K562 (cell line): ENCODE measurements around the gene PROKR1. TPM values are rescaled to one million over a fixed set of nuclear protein-coding genes. Genes with fewer than 3 reads are reported as not detected.

Source experiments
- E2F8 ChIP-seq: fragments of 450-650 bp; IDR thresholded peaks from 2 replicates; pipeline ENCODE4 v1.7.1; 2018; ENCODE audit warnings: mild to moderate bottlenecking, low read depth; ENCODE audit not compliant: partially characterized antibody
- ERF ChIP-seq: fragments of 450-650 bp; formaldehyde crosslinking; IDR thresholded peaks from 2 replicates; pipeline ENCODE4 v1.4.0; 2020; ENCODE audit warnings: mild to moderate bottlenecking, mixed read lengths
- ESRRB ChIP-seq: fragments of 250-450 bp; sonication (Bioruptor Pico); IDR thresholded peaks from 2 replicates; pipeline ENCODE4 v1.5.0; 2020; ENCODE audit warnings: mild to moderate bottlenecking, moderate library complexity, borderline replicate concordance
- ETV6 ChIP-seq, 3 experiments: fragments of 150-350 bp in 1 of 3; sonication (generic) in 1 of 3; formaldehyde crosslinking in 1 of 3; IDR thresholded peaks; 2 replicates each; pipeline versions ENCODE4 v1.6.1 to v1.8.0; 2014 to 2022; ENCODE audit warnings: borderline replicate concordance in 2 of 3, low read depth in 2 of 3, antibody characterized with exemption in 1 of 3, low read length in 1 of 3, mild to moderate bottlenecking in 1 of 3, missing genetic modification reagents in 1 of 3
- HDAC8 ChIP-seq: fragments of 450-650 bp; IDR thresholded peaks from 2 replicates; pipeline ENCODE4 v1.6.1; 2016; ENCODE audit warnings: mild to moderate bottlenecking, missing genetic modification characterization, moderate library complexity, missing compliant biosample characterization
- IRF9 ChIP-seq: fragments of 450-650 bp; IDR thresholded peaks from 2 replicates; pipeline ENCODE4 v1.6.1; 2016; ENCODE audit warnings: missing biosample characterization, missing genetic modification characterization
- RAD21 ChIP-seq, 2 experiments: fragments of 250-450 bp in 1 of 2; fragments of 450-650 bp in 1 of 2; sonication (Bioruptor Pico) in 1 of 2; formaldehyde crosslinking in 1 of 2; IDR thresholded peaks in 1 of 2; conservative IDR thresholded peaks in 1 of 2; 2 replicates each; pipeline versions ENCODE4 v1.4.0 to v1.8.0; 2020 to 2022; ENCODE audit warnings: mild to moderate bottlenecking in 2 of 2, moderate library complexity in 1 of 2
- RFX5 ChIP-seq: IDR thresholded peaks from 2 replicates; pipeline ENCODE4 v1.6.1; 2011; ENCODE audit warnings: low read depth, mild to moderate bottlenecking, improper control_type of control experiment, low read length
- SREBF1 ChIP-seq: fragments of 150-350 bp; IDR thresholded peaks from 2 replicates; pipeline ENCODE4 v1.6.1; 2014; ENCODE audit warnings: antibody characterized with exemption, low read depth, low read length, borderline replicate concordance
- THAP12 ChIP-seq: fragments of 250-450 bp; sonication (Bioruptor Pico); IDR thresholded peaks from 2 replicates; pipeline ENCODE4 v1.9.0; 2021; ENCODE audit warnings: mild to moderate bottlenecking, inconsistent platforms
- ZBTB17 ChIP-seq: fragments of 450-650 bp; formaldehyde crosslinking; IDR thresholded peaks from 2 replicates; pipeline ENCODE4 v1.4.0; 2020; ENCODE audit warnings: mild to moderate bottlenecking
- ZNF274 ChIP-seq: IDR thresholded peaks from 2 replicates; pipeline ENCODE4 v1.6.1; 2011; ENCODE audit warnings: low read depth, mild to moderate bottlenecking, low read length, moderate library complexity, borderline replicate concordance
- ZNF311 ChIP-seq: fragments of 250-450 bp; sonication (Bioruptor Pico); IDR thresholded peaks from 2 replicates; pipeline ENCODE4 v1.4.0; 2020; ENCODE audit warnings: mild to moderate bottlenecking, moderate library complexity
- ZNF592 ChIP-seq: fragments of 450-650 bp; IDR thresholded peaks from 2 replicates; pipeline ENCODE4 v1.6.1; 2017; ENCODE audit warnings: antibody characterized with exemption, mild to moderate bottlenecking
- ZNF695 ChIP-seq: fragments of 450-650 bp; formaldehyde crosslinking; IDR thresholded peaks from 2 replicates; pipeline ENCODE4 v1.4.0; 2020; ENCODE audit warnings: mild to moderate bottlenecking, moderate library complexity
- polyA plus RNA-seq, 8 experiments: library from polyadenylated mRNA; depleted of rRNA in 4 of 8; stranded (reverse) in 5 of 8; unstranded in 3 of 8; fragments of >200 nt; fragmentation: Nextera tagmentation in 2 of 8; fragmentation: Illumina TruSeq in 1 of 8; extraction: Ambion mirVana in 2 of 8; extraction: Trizol in 1 of 8; gene quantifications; 2 replicates each; pipeline versions ENCODE4 v1.2.1 to v1.2.3, GENCODE V29; 2011 to 2014; ENCODE audit warnings: inconsistent platforms in 1 of 8, missing spikeins in 1 of 8
- total RNA-seq, 7 experiments: library from RNA; depleted of rRNA in 6 of 7; stranded (reverse); fragments of >200 nt in 6 of 7; fragmentation: Illumina TruSeq in 2 of 7; extraction: Trizol in 2 of 7; gene quantifications; 2 replicates each; pipeline versions ENCODE4 v1.2.1 to v1.2.3, GENCODE V29; 2011 to 2021; ENCODE audit warnings: low replicate concordance in 1 of 7

Gene PROKR1
- total and polyA plus RNA-seq, 9 of the 15 experiments (the other 6 are each of a cell fraction or from before 2014, with no cell fraction given) = 0.01 to 0.18 (median 0.09) TPM; not detected in 1

- TF ChIP-seq ZNF592 = peak; percentile 76
- TF ChIP-seq THAP12 (CRISPR knock-in tag) = no peak
- TF ChIP-seq RAD21 (CRISPR knock-in tag; conservative IDR thresholded peaks at IDR 0.05 in 1 of 2, IDR thresholded peaks at IDR 0.05 in 1 of 2) = peak; percentile 34 to 57; a peak in 3 of 4 replicates
- no peak for TF ChIP-seq ESRRB (CRISPR knock-in tag)
- TF ChIP-seq ZBTB17 (CRISPR knock-in tag) = 0 out of 2 replicates have a peak, but pooled peaks have one; percentile 12
- TF ChIP-seq ZNF311 = no peak
- TF ChIP-seq ETV6 (IDR thresholded peaks at IDR 0.05; ENCODE audit: borderline replicate concordance in 1 of 2, low read depth in 2 of 2, low read length in 1 of 2) = no peak
- TF ChIP-seq ETV6 (CRISPR knock-in tag; IDR thresholded peaks at IDR 0.05; ENCODE audit: borderline replicate concordance) = no peak
- no peak for TF ChIP-seq SREBF1
- TF ChIP-seq ZNF695 (CRISPR knock-in tag) = no peak
- no peak for TF ChIP-seq IRF9 (tag)
- TF ChIP-seq ERF (CRISPR knock-in tag) = no peak
- no peak for TF ChIP-seq RFX5
- TF ChIP-seq HDAC8 (tag) = 0 out of 2 replicates have a peak, but pooled peaks have one; percentile 43
- TF ChIP-seq ZNF274 = no peak
- no peak for TF ChIP-seq E2F8
These were observed at the start of gene PROKR1 (continued) for GRCh38 chr2:68643011-68643873.
